Ecto neural progenitor cell (in vitro differentiated cells): ENCODE results near the gene MAPKAPK3.

Experiments used
- DNase-seq: peaks from one replicate; pipeline ENCODE4 v3.0.0-alpha.2; 2018; ENCODE audit warnings: low spot score

Gene MAPKAPK3

GRCh38 chr3:50609071-50609762 lies 7.7 kb upstream of the MAPKAPK3 start:
- DNase-seq: no peak

- no peak for DNase-seq
These were observed 7.2 kb upstream of the MAPKAPK3 start for GRCh38 chr3:50609763-50610085.

GRCh38 chr3:50610181-50610971 lies 6.6 kb upstream of the MAPKAPK3 start:
- no peak for DNase-seq

- no peak for DNase-seq
These were observed 5.9 kb upstream of the MAPKAPK3 start for GRCh38 chr3:50610992-50611463.

DNA sequence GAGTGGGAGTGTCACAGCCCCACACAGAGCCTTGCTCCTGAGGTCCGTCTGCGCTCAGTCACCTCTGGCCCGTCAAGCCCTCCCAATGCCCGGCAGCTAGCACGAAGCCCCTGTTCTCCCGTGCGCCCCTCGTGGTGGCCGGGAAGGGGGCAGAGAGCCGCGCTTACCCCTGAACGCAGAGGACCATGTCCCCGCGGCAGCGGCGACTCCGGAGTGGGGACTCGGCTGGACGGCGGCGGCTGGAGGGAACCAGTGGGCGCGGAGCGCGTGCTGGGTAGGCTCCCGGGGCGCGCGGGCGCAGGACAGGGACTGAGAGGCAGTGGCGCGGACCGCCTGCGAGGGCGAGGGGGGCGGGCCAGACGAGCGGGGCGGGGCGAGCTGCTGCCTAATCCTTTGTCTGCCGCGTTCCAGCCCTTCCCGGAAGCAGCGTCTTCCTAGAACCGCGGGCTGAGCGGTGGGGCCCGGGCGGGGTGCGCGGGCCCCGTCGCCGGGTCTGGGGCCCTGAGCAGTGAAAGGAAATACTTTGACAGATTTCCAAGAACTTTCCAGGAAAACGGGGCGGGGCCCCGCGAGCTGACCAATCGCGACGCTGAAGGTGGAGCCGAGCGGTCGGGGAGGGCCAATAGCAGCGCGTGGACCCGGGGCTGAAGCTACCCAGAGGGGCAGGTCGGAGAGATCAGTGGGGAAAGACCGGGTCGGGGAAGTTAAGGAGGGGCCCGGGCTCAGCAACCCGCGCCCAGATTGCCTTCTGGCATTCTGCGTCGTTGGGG lies 5.3 kb upstream of the MAPKAPK3 start, which contains the start of gene CISH:
TSS of gene CISH (minus strand) at position 311 of the 770 bp plus-strand sequence. CDS start at position 187, 124 bp downstream.
- DNase-seq: peak; percentile 98

- DNase-seq: no peak
These were observed 4.6 kb upstream of the MAPKAPK3 start for GRCh38 chr3:50612234-50612882.

DNA sequence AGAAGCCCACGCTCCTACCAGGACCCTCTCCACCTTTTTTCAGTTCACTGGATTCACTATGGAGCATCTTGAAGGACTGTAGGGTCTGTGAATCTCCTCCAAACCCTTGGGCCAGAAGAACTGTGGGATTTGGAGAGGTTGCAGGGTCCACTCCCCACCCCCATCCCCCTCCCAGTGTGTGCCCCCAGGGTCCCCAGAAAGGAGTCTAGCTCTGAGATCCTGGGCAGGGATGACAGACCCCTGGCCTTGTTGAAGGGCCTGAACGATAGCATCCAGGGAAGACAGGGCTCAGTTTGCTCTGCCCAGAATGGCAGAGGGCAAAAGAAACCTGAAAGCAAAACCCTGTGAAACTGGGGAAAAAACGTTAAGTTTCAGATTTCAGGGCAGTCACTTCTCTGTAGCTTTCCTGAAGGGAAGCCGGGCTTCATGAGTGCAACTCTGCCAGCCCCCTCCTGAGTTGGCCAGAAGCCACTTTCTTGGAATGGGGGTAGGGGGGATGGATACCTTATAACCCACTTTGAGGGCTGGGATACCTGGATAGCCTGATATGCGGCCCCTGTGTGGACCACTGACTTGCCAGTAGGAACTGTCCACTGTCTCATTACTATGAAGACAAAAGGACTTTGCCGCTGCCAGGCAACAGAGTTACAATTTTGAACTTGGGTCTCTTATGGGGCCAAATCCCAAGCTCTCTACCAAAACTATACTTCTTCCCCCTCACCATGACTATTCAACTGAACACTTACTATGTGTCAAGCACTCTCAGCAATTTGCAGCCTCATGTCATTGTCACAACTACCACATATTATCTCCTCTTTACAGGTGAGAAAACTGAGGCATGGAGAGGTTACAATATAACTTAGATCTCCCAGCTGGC lies 3.7 kb upstream of the MAPKAPK3 start:
- DNase-seq: no peak

- DNase-seq: no peak
These were observed 1.8 kb upstream of the MAPKAPK3 start for GRCh38 chr3:50615190-50615589.

GRCh38 chr3:50616003-50616769 lies 765 bp upstream of the MAPKAPK3 start:
- peak; percentile 90 for DNase-seq

DNA sequence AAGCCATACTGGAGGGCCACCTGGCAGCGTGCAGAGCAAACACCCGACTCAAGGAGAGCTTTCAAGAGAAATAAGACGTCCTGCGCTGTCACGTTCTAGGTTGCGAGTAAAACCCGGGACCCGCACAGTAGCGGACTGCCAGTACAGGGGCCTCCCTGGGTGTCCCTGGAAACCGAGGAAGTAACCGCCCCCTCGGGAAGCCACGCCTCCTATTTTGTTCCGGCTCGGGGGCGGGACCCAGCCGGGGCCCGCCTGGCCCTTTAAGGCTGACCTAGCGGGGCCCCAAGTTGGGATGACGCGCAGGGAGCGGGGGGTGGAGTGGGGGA lies 218 bp upstream of the MAPKAPK3 start:
- DNase-seq: peak; percentile 96

GRCh38 chr3:50617911-50618481 lies 1.0 kb downstream of the MAPKAPK3 start:
- no peak for DNase-seq

GRCh38 chr3:50620420-50620819 lies 3.5 kb downstream of the MAPKAPK3 start:
- DNase-seq: no peak

DNA sequence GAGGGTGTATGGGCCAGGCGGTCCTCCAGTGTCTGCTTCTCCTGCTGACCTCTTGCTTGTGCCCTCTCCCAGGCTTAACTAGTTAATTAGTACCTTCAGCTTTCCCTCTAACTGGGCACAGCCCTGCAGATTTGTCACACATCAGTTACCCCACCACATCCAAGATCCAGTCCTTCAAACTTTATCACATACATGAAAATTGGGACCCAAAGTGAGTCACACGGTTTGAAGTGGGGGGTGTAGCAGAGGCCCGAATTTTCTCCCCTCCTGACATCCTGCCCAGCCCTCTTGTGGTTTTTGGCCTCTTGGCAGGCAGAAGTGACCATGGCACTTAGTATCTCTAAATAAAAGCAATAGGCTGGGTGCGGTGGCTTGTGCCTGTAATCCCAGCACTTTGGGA lies 3.9 kb downstream of the MAPKAPK3 start:
- DNase-seq: no peak

DNA sequence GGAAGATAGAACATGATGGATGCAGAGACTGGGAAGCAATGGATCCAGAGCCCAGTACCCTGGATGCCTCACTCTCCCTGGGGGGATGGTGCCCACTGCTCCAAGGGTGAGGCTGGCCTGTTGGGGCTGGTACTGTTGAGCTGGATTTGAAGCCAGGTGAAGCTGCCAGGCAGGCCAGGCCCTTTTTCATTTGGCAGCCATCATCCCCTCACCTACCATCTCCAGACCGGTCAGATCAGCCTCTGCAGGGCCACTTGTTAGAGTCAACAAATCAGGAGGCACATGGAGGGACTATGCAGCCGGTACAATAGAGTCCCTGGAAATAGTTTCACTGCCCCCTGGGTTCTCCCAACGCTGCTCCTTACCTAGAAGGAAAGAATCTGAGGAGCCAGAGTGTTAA lies 5.9 kb downstream of the MAPKAPK3 start:
- no peak for DNase-seq

GRCh38 chr3:50623840-50624474 lies 7.0 kb downstream of the MAPKAPK3 start:
- no peak for DNase-seq

GRCh38 chr3:50624634-50625033 lies 7.7 kb downstream of the MAPKAPK3 start:
- no peak for DNase-seq

DNA sequence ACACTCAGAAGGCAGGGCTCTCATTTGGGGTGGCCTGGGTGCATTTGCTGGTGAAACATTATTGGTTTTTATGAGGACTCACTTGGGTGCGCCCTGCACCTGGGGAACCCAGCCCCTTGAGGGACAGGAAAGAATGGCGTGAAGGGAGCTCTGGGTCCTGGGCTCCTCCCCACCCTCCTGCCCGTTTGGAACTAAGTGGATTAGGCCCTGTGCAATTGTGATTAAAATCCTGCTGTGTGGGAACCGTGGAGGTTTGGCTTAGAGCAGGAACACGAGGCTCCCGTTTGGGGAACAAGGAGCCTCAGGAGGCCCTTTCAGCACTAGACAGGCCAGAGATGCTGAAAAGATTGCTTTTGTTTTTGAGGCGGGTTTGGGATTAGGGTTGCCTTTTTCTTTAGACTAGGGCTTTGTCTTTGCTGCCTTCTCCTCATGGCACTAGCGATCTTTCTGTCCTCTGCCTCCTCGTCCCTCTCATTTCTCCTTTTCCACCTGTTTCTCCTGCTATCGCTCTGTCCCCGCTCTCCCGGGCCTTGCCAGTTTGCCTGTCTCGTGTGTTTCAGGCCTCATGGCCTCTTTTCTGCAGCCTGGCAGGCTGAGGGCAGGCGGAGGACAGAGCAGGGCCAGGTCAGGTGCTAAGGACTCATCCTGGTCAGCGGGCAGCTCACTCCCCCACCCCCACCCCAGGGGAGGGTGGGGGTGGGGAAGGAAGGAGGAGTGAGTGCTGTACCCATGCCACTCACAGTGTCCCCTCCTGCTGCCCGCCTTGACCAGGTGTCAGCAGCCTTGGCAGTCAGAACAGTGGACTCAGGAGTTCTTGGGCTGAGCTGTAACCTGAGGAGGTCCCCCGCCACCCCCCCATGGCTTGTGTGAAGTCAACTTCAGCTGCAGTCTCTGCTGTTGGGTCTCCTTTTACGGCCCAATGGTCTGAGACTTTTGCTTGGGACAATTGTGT lies 8.6 kb downstream of the MAPKAPK3 start:
- peak; percentile 76 for DNase-seq

DNA sequence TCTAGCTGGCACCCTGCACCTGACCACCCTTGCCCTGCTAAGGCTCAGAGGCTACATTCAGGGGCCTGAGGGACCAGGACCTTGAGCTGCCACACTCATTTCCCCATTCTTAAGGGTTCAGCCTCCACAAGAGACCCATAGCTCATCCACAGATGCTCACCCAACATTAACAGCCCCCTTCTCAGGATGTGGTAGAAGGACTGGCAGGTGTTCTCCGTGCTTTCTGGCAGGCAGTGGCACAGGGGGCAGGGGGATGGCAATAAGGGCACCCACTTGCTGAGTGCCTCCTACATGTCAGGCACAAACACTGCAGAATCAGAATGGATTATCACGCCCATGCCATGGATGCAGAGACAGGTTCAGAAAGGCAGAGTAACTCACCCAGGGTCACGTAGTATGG lies 9.4 kb downstream of the MAPKAPK3 start:
- no peak for DNase-seq
